Fibroblast of lung (primary cell): ENCODE results near the gene ARHGAP44.

Experiments used
- CTCF ChIP-seq, 2 donors: IDR thresholded peaks in 1 of 2; conservative IDR thresholded peaks in 1 of 2; 1 replicate in 1 of 2; 2 replicates in 1 of 2; pipeline ENCODE4 v1.5.1; 2011 to 2012; ENCODE audit warnings: low read length in 2 of 2, control low read depth in 1 of 2, inconsistent platforms in 1 of 2, low read depth in 1 of 2, mild to moderate bottlenecking in 1 of 2
- EZH2 ChIP-seq: IDR thresholded peaks from 2 replicates; pipeline ENCODE4 v1.5.1; 2012; ENCODE audit warnings: low read length, control low read depth, mild to moderate bottlenecking; ENCODE audit errors: missing control alignments

GRCh38 chr17:12768255-12768654 is 21.0 kb upstream of the ARHGAP44 start:
- TF ChIP-seq EZH2 (no peak), CTCF (conservative IDR thresholded peaks at IDR 0.05 in 1 of 2, IDR thresholded peaks at IDR 0.05 in 1 of 2; ENCODE audit: low read depth in 1 of 2, low read length in 2 of 2) (no peak)
